Activated T-cell treated with anti-CD3 and anti-CD28 coated beads, Interleukin-2, amount 50 U/mL, for 1 hour (primary cell): Measurements from ENCODE around the gene RELCH.
A peak's percentile ranks its signal among the peaks of the same experiment; 100 is the strongest.

Experiments
- DNase-seq: peaks from one replicate; pipeline ENCODE4 v3.0.0-alpha.2; 2020

RELCH gene

GRCh38 chr18:62324181-62324828 is 137.2 kb downstream of the RELCH start:
- no peak for DNase-seq

GRCh38 chr18:62324917-62325805 is 138.1 kb downstream of the RELCH start, which contains the start of gene TNFRSF11A:
TNFRSF11A (plus strand) TSS chr18:62325310; CDS start chr18:62325353, 43 bp downstream.
- peak; percentile 75 for DNase-seq

- peak; percentile 38 for DNase-seq
Observed at GRCh38 chr18:62325806-62326645, 139.0 kb downstream of the RELCH start.

- DNase-seq, result no peak
Observed at GRCh38 chr18:62326646-62327348, 139.7 kb downstream of the RELCH start.

- no peak for DNase-seq
Observed at GRCh38 chr18:62327977-62328376, 140.9 kb downstream of the RELCH start.

- DNase-seq, result no peak
Observed at GRCh38 chr18:62328586-62329525, 141.8 kb downstream of the RELCH start.

- no peak for DNase-seq
Observed at GRCh38 chr18:62329691-62330454, 142.8 kb downstream of the RELCH start.

- DNase-seq, result no peak
Observed at GRCh38 chr18:62330650-62331049, 143.6 kb downstream of the RELCH start.

- no peak for DNase-seq
Observed at GRCh38 chr18:62331581-62332356, 144.7 kb downstream of the RELCH start.

- DNase-seq, result no peak
Observed at GRCh38 chr18:62332431-62332830, 145.4 kb downstream of the RELCH start.

- DNase-seq, result no peak
Observed at GRCh38 chr18:62332964-62333695, 146.1 kb downstream of the RELCH start.

GRCh38 chr18:62334120-62334519 is 147.1 kb downstream of the RELCH start:
- DNase-seq, result no peak

GRCh38 chr18:62335494-62335893 is 148.4 kb downstream of the RELCH start:
- DNase-seq, result no peak

- DNase-seq, result no peak
Observed at GRCh38 chr18:62336618-62337017, 149.6 kb downstream of the RELCH start.

GRCh38 chr18:62337336-62337735 is 150.3 kb downstream of the RELCH start:
- no peak for DNase-seq

- no peak for DNase-seq
Observed at GRCh38 chr18:62338446-62339105, 151.5 kb downstream of the RELCH start.

GRCh38 chr18:62339106-62339988 is 152.3 kb downstream of the RELCH start:
- no peak for DNase-seq
